HEK293 (cell line): ENCODE results near the gene BACH2.

Experiments
- CTCF ChIA-PET: fragments of 350-600 bp; formaldehyde crosslinking; extraction: SDS; loops from one replicate; lab custom pipeline; 2021; ENCODE audit warnings: antibody characterized with exemption; lab: Yijun Ruan, JAX
- POLR2A ChIA-PET: fragments of 300-600 bp; formaldehyde crosslinking; extraction: SDS; loops from one replicate; lab custom pipeline; 2020; ENCODE audit warnings: antibody characterized with exemption, inconsistent platforms; lab: Yijun Ruan, JAX
- H3K27ac ChIP-seq: fragments of 200-500 bp; sonication (Bioruptor generic); 2 replicates; pipeline ENCODE4 v1.5.1; 2014; ENCODE audit warnings: low read depth, low read length, control low read depth, inconsistent platforms; ENCODE audit errors: extremely low read depth
- H3K36me3 ChIP-seq, 2 experiments: fragments of 200-500 bp in 1 of 2; sonication (Bioruptor generic) in 1 of 2; 1 replicate in 1 of 2; 2 replicates in 1 of 2; pipeline ENCODE4 v1.5.1; 2014 to 2017; ENCODE audit warnings: inconsistent platforms in 2 of 2, low read length in 2 of 2; ENCODE audit not compliant: control insufficient read depth in 2 of 2, insufficient read depth in 1 of 2
- H3K4me1 ChIP-seq: fragments of 200-500 bp; sonication (Bioruptor generic); 2 replicates; pipeline ENCODE4 v1.5.1; 2014; ENCODE audit warnings: mild to moderate bottlenecking, low read length, inconsistent platforms; ENCODE audit not compliant: control insufficient read depth, insufficient read depth
- H3K4me3 ChIP-seq: 2 replicates; pipeline ENCODE4 v1.5.1; 2011; ENCODE audit warnings: low read depth, mild to moderate bottlenecking, control low read depth, low read length, moderate library complexity
- H3K9me3 ChIP-seq: fragments of 200-500 bp; sonication (Bioruptor generic); 2 replicates; pipeline ENCODE4 v1.5.1; 2014; ENCODE audit warnings: low read depth, low read length, inconsistent platforms; ENCODE audit not compliant: control insufficient read depth, insufficient read depth
- HIC1 ChIP-seq: fragments of 450-650 bp; formaldehyde crosslinking; IDR thresholded peaks from 2 replicates; pipeline ENCODE4 v1.5.1; 2016; ENCODE audit warnings: missing biosample characterization, missing genetic modification characterization
- HOXD13 ChIP-seq: sonication (generic); formaldehyde crosslinking; IDR thresholded peaks from 2 replicates; pipeline ENCODE4 v1.8.0; 2022; ENCODE audit warnings: missing genetic modification reagents, borderline replicate concordance
- KLF10 ChIP-seq: fragments of 450-650 bp; IDR thresholded peaks from 2 replicates; pipeline ENCODE4 v1.5.1; 2018; ENCODE audit warnings: missing biosample characterization, mild to moderate bottlenecking, missing genetic modification characterization
- PRDM4 ChIP-seq: fragments of 450-650 bp; formaldehyde crosslinking; IDR thresholded peaks from 2 replicates; pipeline ENCODE4 v1.5.1; 2017; ENCODE audit warnings: missing biosample characterization, missing genetic modification characterization
- RBAK ChIP-seq: fragments of 450-650 bp; formaldehyde crosslinking; IDR thresholded peaks from 2 replicates; pipeline ENCODE4 v1.5.1; 2016; ENCODE audit warnings: missing biosample characterization, missing genetic modification characterization
- SETDB1 ChIP-seq: IDR thresholded peaks from one replicate; pipeline ENCODE4 v1.6.1; 2017; ENCODE audit warnings: mild to moderate bottlenecking, low read length, moderate library complexity, mixed read lengths; ENCODE audit not compliant: insufficient read length
- TRIM28 ChIP-seq: IDR thresholded peaks from 2 replicates; pipeline ENCODE4 v1.6.1; 2011; ENCODE audit warnings: low read length, control low read depth, borderline replicate concordance
- YY1 ChIP-seq: fragments of 450-650 bp; formaldehyde crosslinking; IDR thresholded peaks from 2 replicates; pipeline ENCODE4 v1.5.1; 2018; ENCODE audit warnings: missing biosample characterization, missing genetic modification characterization
- ZBTB49 ChIP-seq: fragments of 450-650 bp; formaldehyde crosslinking; IDR thresholded peaks from 2 replicates; pipeline ENCODE4 v1.5.1; 2016; ENCODE audit warnings: missing biosample characterization, missing genetic modification characterization, low read depth
- ZNF133 ChIP-seq: fragments of 450-650 bp; formaldehyde crosslinking; IDR thresholded peaks from 2 replicates; pipeline ENCODE4 v1.5.1; 2016; ENCODE audit warnings: missing biosample characterization, missing genetic modification characterization
- ZNF140 ChIP-seq: fragments of 450-650 bp; formaldehyde crosslinking; IDR thresholded peaks from 2 replicates; pipeline ENCODE4 v1.5.1; 2016; ENCODE audit warnings: missing biosample characterization, missing genetic modification characterization
- ZNF155 ChIP-seq: fragments of 450-650 bp; formaldehyde crosslinking; IDR thresholded peaks from 2 replicates; pipeline ENCODE4 v1.5.1; 2016; ENCODE audit warnings: missing biosample characterization, missing genetic modification characterization
- ZNF16 ChIP-seq: fragments of 450-650 bp; formaldehyde crosslinking; IDR thresholded peaks from 2 replicates; pipeline ENCODE4 v1.5.1; 2016; ENCODE audit warnings: low read depth, missing biosample characterization, missing genetic modification characterization
- ZNF24 ChIP-seq: fragments of 450-650 bp; formaldehyde crosslinking; IDR thresholded peaks from 2 replicates; pipeline ENCODE4 v1.5.1; 2016; ENCODE audit warnings: missing biosample characterization, missing genetic modification characterization
- ZNF302 ChIP-seq: fragments of 450-650 bp; formaldehyde crosslinking; IDR thresholded peaks from 2 replicates; pipeline ENCODE4 v1.5.1; 2016; ENCODE audit warnings: missing biosample characterization, missing genetic modification characterization, low read depth
- ZNF324 ChIP-seq: fragments of 450-650 bp; formaldehyde crosslinking; IDR thresholded peaks from 2 replicates; pipeline ENCODE4 v1.5.1; 2016; ENCODE audit warnings: missing biosample characterization, missing genetic modification characterization
- ZNF354C ChIP-seq: fragments of 450-650 bp; formaldehyde crosslinking; IDR thresholded peaks from 2 replicates; pipeline ENCODE4 v1.5.1; 2016; ENCODE audit warnings: missing biosample characterization, missing genetic modification characterization, low read depth, borderline replicate concordance
- ZNF366 ChIP-seq: fragments of 450-650 bp; formaldehyde crosslinking; conservative IDR thresholded peaks from 2 replicates; pipeline ENCODE4 v1.5.1; 2016; ENCODE audit warnings: missing biosample characterization, missing genetic modification characterization
- ZNF391 ChIP-seq: fragments of 450-650 bp; formaldehyde crosslinking; IDR thresholded peaks from 2 replicates; pipeline ENCODE4 v1.5.1; 2016; ENCODE audit warnings: low read depth, missing biosample characterization, missing genetic modification characterization, borderline replicate concordance
- ZNF394 ChIP-seq: fragments of 450-650 bp; formaldehyde crosslinking; IDR thresholded peaks from 2 replicates; pipeline ENCODE4 v1.5.1; 2016; ENCODE audit warnings: missing biosample characterization, missing genetic modification characterization, mild to moderate bottlenecking, moderate library complexity, borderline replicate concordance
- ZNF426 ChIP-seq: fragments of 450-650 bp; formaldehyde crosslinking; IDR thresholded peaks from 2 replicates; pipeline ENCODE4 v1.5.1; 2017; ENCODE audit warnings: missing biosample characterization, missing genetic modification characterization, mild to moderate bottlenecking, inconsistent platforms, moderate library complexity
- ZNF473 ChIP-seq: fragments of 450-650 bp; formaldehyde crosslinking; IDR thresholded peaks from 2 replicates; pipeline ENCODE4 v1.5.1; 2017; ENCODE audit warnings: missing biosample characterization, missing genetic modification characterization
- ZNF692 ChIP-seq: fragments of 450-650 bp; formaldehyde crosslinking; IDR thresholded peaks from 2 replicates; pipeline ENCODE4 v1.5.1; 2016; ENCODE audit warnings: missing biosample characterization, missing genetic modification characterization
- ZNF792 ChIP-seq: fragments of 450-650 bp; formaldehyde crosslinking; IDR thresholded peaks from 2 replicates; pipeline ENCODE4 v1.5.1; 2016; ENCODE audit warnings: missing biosample characterization, missing genetic modification characterization
- ZNF843 ChIP-seq: fragments of 450-650 bp; formaldehyde crosslinking; IDR thresholded peaks from 2 replicates; pipeline ENCODE4 v1.5.1; 2016; ENCODE audit warnings: missing biosample characterization, missing genetic modification characterization
- TF ChIP-seq, protein P1 (sequence below): fragments of 450-650 bp; formaldehyde crosslinking; IDR thresholded peaks from 2 replicates; pipeline ENCODE4 v1.5.1; 2016; ENCODE audit warnings: missing biosample characterization, missing genetic modification characterization
- TF ChIP-seq, protein P2 (sequence below): fragments of 450-650 bp; formaldehyde crosslinking; IDR thresholded peaks from 2 replicates; pipeline ENCODE4 v1.5.1; 2016; ENCODE audit warnings: missing biosample characterization, missing genetic modification characterization, low read depth

BACH2 gene

GRCh38 chr6:90169374-90169773, 127.3 kb downstream of the BACH2 start (continued):
- TF ChIP-seq PRDM4 (tag by site-specific recombination) = no peak
- TF ChIP-seq ZNF140 = no peak
- no peak for TF ChIP-seq ZNF302 (tag by site-specific recombination)
- no peak for TF ChIP-seq ZBTB49 (tag by site-specific recombination)
- TF ChIP-seq ZNF16 (tag by site-specific recombination) = no peak
- TF ChIP-seq ZNF473 (tag by site-specific recombination) = no peak
- TF ChIP-seq ZNF133 (tag by site-specific recombination) = no peak
- no peak for TF ChIP-seq ZNF324 (tag by site-specific recombination)
- no peak for TF ChIP-seq RBAK (tag by site-specific recombination)
- no peak for TF ChIP-seq TRIM28
- TF ChIP-seq SETDB1 = no peak
- TF ChIP-seq, protein P1, sequence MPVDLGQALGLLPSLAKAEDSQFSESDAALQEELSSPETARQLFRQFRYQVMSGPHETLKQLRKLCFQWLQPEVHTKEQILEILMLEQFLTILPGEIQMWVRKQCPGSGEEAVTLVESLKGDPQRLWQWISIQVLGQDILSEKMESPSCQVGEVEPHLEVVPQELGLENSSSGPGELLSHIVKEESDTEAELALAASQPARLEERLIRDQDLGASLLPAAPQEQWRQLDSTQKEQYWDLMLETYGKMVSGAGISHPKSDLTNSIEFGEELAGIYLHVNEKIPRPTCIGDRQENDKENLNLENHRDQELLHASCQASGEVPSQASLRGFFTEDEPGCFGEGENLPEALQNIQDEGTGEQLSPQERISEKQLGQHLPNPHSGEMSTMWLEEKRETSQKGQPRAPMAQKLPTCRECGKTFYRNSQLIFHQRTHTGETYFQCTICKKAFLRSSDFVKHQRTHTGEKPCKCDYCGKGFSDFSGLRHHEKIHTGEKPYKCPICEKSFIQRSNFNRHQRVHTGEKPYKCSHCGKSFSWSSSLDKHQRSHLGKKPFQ = no peak
- TF ChIP-seq ZNF155 (tag by site-specific recombination) = no peak
- TF ChIP-seq ZNF366 = no peak
- TF ChIP-seq ZNF354C (tag by site-specific recombination) = no peak
- TF ChIP-seq HOXD13 = no peak
- TF ChIP-seq ZNF692 (tag by site-specific recombination) = no peak

GRCh38 chr6:90168693-90169131, 127.9 kb downstream of the BACH2 start:
- no peaks in the 10 kb centered on the region for H3K9me3 ChIP-seq
- ChIA-PET POLR2A (no interaction called here), CTCF (interaction anchor here (1.0 kb wide), 1 partner anchor 9 kb away, joined by 3 read pairs; no protein-coding TSS in a partner anchor)
- no peak overlapping the region for H3K4me3 ChIP-seq
- peaks cover 8% of the 10 kb centered on the region; the same call in 1 of the 2 replicates for H3K4me1 ChIP-seq
- H3K36me3 ChIP-seq = no peaks in the 10 kb centered on the region
- no peak overlapping the region for H3K27ac ChIP-seq
- TF ChIP-seq, protein P2, sequence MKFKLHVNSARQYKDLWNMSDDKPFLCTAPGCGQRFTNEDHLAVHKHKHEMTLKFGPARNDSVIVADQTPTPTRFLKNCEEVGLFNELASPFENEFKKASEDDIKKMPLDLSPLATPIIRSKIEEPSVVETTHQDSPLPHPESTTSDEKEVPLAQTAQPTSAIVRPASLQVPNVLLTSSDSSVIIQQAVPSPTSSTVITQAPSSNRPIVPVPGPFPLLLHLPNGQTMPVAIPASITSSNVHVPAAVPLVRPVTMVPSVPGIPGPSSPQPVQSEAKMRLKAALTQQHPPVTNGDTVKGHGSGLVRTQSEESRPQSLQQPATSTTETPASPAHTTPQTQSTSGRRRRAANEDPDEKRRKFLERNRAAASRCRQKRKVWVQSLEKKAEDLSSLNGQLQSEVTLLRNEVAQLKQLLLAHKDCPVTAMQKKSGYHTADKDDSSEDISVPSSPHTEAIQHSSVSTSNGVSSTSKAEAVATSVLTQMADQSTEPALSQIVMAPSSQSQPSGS (tag by site-specific recombination) = peak; percentile 97
- TF ChIP-seq ZNF366 (peak; percentile 81), KLF10 (tag by site-specific recombination) (peak; percentile 23; the same call in 1 of the 2 replicates), ZNF843 (tag by site-specific recombination) (peak; percentile 14; the same call in 1 of the 2 replicates), ZNF394 (tag by site-specific recombination) (peak; percentile 22; the same call in 1 of the 2 replicates), ZNF24 (peak; percentile 51; the same call in 1 of the 2 replicates), YY1 (tag by site-specific recombination) (no peak), ZNF792 (tag by site-specific recombination) (no peak), HIC1 (tag by site-specific recombination) (peak; percentile 91), ZNF426 (tag by site-specific recombination) (no peak), ZNF391 (tag by site-specific recombination) (0 out of 2 replicates have a peak, but pooled peaks have one; percentile 56)
